GM21423 (cell line): ENCODE data around the gene SS18L1.

ENCODE experiments used
- ATAC-seq: cut with Tn5 transposase; IDR thresholded peaks from one replicate; pipeline ENCODE4 v1.9.1; 2021; ENCODE audit warnings: mild to moderate bottlenecking, moderate library complexity; ENCODE audit not compliant: unreplicated experiment

SS18L1 gene

DNA sequence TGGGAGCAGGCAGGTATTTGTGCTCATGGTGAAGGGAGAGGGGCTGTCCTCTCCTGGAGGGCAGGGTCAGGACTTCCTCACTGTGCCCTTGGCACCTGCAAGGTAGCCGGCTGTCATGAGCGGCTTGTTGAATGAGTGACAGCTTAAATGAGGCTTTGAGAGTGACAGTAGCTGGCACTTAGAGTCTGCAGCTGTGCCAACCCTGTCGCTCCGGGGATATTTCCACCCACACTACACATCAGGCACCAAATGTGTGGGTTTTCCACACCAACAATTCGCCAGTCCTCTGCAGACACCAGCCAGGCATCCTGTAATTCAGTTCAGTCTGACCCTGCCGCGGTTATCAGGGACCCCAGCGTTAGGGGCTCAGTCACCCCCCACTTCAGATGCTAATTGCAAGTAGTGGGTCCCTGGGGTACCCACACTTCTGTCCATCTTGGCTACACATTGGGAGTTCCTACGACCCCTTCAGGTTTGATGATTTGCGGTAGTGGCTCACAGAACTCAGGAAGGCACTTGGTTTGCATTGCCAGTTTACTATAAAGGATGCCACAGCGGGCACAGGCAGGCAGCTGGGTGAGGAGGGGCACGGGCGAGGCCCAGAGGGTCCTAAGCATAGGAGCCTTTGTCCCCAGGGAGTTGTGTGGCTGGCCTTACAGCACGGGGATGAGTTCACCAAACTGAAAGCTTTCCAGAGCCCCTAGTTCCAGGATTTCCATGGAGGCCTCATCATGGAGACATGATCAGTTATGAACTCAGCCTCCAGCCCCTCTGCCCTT lies 48.4 kb downstream of the SS18L1 start:
- no peak for ATAC-seq

DNA sequence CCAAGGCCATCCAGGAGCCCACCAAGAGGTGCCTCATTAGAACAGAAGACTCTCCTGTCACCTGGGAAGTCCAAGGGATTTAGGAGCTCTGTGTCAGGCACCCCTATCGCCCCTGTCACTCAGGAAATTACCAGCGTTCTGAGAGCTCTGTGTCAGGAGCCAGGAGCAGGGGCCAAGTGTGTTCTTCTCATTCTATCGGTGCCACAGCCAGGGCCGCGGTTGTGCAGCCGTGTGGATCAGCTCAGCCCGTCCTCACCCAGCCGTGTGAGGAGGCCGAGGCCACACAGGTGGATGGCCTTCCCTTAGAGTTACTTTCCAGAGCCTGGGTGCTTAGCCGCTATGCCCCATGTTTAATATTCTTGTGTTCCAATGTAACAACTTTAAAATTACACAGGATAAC lies 49.1 kb downstream of the SS18L1 start:
- ATAC-seq: no peak

DNA sequence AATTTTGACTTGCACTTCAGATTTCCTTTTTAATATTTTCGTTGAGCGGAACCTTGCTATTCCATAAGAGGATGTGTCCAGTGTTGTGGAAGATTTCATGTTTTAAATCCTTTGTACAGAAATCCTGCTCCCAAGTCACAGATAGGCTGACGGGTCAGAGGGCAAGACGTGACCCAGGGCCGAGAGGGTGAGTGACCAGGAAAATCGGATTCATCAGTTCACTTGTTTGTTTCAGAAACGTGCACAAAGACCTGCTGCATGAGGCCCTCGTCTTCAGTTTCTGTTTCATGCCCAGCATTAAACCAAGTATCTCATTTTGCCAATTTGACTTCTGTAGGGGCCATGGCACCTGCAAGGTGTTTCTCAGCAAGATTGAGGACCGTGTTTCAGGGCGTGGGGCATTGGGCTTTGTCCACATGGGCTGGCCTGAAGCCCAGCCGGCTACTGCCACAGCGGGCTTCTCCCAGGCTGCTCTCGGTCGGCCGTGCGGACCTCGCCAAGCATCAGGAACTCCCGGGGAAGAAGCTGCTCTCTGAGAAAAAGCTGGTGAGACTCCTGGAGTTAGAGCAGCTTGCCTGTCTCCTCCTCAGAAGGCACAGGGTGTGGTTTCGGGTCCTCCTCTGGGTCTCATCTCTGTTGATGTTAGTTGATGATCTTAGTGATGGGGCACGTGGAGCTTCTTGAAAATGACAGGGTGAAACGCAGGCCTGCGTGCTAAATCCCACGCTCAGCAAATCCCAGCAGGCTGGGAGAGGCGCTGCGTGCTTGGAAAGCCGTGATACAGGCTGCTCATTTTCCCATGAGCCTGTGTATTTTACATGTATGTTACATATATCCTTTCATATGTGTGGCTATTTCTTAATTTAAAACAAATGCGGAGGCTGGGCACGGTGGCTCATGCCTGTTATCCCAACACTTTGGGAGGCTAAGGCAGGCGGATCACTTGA lies 49.8 kb downstream of the SS18L1 start:
- ATAC-seq: no peak

DNA sequence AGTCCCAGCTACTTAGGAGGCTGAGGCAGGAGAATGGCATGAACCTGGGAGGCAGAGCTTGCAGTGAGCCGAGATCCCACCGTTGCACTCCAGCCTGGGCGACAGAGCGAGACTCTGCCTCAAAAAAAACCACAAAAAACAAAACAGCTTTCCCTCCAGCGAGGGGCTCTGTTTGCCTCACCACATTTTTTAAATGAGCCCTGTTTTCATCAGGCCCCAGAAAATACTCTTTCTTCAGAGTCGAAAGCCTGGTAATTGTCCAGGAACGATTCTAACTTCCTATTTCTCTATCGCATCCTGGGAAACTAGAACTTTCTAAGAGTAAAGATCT lies 51.5 kb downstream of the SS18L1 start:
- ATAC-seq: no peak

DNA sequence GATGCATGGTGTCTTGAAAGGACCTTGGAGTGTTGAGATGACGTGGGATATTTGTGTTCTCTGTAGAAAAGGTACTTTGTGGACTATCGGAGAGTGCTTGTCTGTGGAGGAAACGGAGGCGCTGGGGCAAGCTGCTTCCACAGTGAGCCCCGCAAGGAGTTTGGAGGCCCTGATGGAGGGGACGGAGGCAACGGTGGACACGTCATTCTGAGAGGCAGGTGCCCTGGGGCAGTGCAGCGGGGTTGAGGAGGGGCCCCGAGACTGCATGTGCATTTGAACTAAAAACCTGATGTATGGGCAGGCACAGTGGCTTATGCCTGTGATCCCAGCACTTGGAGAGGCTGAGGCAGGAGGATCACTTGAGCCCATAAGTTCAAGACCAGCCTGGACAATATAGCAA lies 52.2 kb downstream of the SS18L1 start:
- ATAC-seq: no peak

DNA sequence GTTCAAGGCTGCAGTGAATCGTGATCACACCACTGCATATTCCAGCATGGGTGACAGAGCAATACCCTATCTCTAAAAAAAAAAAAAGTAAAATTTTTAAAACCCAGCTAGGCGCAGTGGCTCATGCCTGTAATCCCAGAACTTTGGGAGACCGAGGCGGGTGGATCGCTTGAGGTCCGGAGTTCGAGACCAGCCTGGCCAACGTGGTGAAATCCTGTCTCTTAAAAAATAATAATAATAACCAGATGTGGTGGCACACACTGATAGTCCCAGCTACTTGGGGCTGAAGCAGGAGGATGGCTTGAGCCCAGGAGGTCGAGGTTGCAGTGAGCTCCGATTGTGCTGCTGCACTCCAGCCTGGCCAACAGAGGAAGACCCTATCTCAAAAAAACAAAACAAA lies 52.7 kb downstream of the SS18L1 start:
- ATAC-seq: no peak

DNA sequence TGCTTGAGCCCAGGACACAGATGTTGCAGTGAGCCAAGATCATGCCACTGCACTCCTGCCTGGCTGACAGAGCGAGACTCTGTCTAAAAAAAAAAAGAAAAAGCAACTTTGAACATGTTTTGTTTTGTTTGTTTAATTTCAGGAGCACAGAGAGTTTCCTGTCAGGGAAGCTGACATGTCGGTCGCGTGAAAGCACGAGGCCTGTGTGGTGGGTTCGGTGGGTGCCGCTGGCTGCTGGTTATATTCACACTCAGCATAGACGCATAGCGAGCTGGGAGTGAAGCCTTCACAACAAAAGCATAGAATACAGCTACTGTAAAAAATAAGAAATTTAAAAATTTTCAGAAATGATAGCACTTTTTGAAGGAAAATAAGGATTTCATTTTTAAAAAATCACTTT lies 53.7 kb downstream of the SS18L1 start:
- no peak for ATAC-seq

DNA sequence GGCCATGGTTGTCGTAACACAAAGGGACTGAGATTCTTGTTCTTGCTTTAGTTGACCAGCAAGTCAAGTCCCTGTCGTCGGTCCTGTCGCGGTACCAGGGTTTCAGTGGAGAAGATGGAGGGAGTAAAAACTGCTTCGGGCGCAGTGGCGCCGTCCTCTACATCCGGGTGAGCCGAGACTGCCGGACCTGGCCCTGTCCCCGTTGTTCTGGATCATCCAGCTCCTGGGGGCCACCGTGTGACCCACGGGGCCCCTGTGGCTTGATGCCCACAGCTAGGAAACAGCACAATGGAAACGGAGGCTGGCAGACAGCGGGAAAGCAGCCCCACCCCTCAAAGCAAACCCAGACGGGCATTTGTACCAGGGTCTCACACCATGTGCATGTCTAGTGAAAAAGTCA lies 54.2 kb downstream of the SS18L1 start:
- no peak for ATAC-seq

DNA sequence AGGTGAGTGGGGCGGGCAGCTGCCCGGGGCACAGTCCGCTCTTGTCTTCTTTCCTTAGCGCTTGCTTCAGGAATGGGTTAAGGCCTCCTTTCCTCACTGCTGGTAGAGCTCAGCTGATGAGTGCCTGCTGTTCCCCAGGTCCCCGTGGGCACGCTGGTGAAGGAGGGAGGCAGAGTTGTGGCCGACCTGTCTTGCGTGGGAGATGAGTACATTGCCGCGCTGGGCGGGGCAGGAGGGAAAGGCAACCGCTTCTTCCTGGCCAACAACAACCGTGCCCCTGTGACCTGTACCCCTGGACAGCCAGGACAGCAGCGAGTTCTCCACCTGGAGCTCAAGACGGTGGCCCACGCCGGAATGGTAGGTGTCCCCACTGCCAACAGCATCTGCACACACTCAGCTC lies 54.9 kb downstream of the SS18L1 start:
- no peak for ATAC-seq

DNA sequence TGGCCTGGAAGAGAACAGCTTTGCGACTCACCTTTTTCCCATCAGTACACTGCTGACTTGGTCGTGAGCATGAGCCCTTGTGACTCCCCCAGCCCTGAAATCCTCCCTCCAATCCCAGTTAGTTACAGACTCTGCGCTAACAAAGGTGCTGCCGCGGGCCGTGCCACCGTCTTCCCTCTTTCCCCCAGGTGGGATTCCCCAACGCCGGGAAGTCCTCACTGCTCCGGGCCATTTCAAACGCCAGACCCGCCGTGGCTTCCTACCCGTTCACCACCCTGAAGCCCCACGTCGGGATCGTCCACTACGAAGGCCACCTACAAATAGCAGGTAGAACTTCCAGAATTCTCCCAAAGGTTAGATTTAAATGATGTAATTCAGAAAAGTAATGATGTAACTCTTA lies 55.4 kb downstream of the SS18L1 start:
- no peak for ATAC-seq

DNA sequence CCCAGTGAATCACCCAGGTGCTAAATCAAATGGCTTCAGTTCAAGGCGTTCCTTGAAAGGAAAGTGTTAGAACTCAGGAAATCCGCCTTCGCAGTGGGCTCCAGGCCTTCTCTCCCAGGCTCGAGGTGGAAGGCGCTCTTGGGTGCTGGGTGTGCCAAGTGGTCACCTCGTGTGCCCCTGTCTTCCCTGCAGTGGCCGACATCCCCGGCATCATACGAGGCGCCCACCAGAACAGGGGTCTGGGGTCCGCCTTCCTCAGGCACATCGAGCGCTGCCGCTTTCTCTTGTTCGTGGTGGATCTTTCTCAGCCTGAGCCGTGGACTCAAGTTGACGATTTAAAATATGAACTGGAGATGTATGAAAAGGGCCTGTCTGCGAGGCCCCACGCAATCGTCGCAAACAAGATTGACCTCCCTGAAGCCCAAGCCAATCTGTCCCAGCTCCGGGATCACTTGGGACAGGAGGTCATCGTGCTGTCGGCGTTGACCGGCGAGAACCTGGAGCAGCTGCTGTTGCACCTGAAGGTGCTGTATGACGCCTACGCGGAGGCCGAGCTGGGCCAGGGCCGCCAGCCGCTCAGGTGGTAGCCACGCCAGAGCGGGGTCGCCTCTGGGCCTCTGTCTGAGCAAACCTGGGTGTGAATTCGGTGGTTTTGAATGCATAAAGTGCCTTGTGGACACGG lies 57.1 kb downstream of the SS18L1 start:
- no peak for ATAC-seq

DNA sequence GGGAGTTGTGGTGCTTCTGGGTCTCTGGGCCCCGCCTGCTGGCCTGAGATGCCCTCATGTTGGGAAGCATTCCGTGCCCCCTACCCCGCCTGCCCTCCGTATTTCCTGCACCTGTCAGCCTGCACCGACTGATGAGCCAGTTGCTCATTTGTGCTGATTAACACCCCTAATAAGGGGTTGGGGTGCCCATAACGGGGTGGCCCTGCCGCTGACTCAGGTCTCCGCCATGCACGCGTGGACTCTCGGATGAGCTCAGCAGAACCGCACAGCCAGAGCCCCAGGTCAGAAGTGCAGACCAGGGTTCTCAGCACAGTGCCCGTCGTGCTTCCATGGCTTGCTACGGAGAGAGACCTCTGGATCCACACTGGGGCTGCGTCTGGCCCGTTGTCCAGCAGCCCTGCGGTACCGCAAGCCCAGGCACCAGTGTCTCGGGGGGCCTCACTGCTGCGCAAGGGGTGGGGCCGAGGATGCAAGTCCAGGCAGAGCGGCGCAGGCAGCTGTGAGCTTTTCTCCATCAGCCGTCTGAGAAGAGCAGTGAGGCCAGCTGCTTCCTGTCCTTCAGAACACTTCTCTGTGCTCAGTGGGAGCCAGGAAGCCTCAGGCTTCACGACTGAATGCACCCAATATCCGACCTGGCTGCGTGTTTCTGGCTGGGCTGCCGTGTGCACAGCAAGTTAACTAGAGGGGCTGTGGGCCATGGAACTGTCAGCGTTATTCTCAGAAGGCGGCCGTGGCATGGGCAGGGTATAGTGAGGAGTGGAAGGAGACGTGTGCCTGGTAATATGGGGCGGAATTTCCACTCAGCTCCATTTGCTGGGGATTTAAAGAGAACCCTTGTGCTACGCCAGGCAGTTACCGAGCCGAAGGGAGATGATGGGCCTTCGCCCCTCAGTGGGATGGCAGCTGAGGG lies 57.9 kb downstream of the SS18L1 start:
- peak; percentile 76 for ATAC-seq

DNA sequence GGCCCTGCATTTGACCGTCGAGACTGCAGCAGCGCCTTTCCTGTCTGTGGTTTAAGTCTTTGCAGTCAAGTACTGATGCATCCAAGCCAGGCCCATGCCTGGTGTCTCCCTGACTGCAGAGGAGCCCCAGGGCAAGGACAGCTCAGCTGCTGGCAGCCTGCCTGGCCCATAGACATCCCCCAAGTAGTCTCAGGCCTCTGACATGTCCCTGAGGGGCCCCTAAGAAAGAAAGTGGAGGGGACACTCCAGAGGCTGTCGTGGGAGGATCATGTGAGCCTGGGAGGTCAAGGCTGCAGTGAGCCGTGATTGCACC lies 58.5 kb downstream of the SS18L1 start:
- ATAC-seq: no peak

DNA sequence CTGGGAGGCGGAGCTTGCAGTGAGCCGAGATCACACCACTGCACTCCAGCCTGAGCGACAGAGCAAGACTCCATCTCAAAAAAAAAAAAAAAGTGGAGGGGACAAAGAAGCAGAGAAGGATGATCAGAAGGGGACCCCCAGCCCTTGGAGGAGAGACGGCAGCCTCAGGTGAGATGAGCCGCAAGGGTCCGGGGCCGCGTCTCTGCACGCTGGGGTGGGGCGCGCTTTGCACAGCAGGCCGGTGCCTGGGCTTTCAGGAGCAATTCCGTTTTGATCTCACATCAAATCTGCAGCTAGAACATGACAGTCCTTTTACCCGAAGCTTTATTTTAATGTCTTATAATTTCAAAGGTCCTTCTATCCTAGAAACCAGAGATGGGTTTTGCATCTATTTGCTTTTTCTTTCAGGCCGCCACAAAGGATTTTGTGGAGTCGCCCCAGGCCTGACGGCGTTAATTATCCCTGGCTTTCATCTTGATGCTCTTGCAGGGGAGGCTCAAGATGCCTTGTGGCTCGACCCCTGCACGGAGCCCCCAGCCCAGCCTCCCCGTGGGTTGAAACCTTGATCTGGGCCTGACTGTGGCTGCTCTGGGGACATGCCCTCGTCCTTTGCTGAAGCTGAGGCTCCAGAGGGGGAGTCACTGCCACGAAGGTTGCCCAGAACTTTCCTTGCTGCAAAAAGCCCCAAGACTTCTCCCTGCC lies 59.3 kb downstream of the SS18L1 start:
- no peak for ATAC-seq

DNA sequence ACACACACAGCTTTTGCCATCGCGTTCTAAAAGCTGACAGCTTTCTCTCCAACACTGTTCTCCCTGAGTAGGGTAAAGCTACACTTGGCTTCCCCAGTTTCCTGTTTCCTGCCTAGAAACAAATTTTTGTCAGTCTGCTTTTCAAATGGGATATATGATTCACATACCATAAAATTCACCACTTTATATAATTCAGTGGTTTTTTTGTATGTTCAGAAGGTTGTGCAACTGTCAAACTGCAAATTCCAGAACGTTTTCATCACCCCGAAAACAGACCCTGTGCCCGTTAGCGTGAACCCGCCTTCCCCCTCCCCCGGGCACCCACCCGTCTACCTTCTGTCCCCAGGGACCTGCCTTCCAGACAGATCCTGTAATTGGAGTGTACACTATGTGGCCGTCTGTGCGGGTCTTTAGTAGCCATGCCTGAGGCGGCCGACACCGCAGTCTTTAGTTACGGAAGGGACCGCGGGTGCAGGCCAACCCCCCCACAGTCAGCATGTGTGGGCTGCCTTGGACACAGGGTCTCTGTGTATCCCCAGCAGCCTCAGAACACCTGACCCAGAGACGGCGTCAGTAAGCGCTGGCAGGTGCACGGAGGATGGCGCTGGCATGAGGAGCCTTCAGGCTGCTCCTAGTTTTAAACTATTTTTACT lies 59.9 kb downstream of the SS18L1 start:
- ATAC-seq: no peak

DNA sequence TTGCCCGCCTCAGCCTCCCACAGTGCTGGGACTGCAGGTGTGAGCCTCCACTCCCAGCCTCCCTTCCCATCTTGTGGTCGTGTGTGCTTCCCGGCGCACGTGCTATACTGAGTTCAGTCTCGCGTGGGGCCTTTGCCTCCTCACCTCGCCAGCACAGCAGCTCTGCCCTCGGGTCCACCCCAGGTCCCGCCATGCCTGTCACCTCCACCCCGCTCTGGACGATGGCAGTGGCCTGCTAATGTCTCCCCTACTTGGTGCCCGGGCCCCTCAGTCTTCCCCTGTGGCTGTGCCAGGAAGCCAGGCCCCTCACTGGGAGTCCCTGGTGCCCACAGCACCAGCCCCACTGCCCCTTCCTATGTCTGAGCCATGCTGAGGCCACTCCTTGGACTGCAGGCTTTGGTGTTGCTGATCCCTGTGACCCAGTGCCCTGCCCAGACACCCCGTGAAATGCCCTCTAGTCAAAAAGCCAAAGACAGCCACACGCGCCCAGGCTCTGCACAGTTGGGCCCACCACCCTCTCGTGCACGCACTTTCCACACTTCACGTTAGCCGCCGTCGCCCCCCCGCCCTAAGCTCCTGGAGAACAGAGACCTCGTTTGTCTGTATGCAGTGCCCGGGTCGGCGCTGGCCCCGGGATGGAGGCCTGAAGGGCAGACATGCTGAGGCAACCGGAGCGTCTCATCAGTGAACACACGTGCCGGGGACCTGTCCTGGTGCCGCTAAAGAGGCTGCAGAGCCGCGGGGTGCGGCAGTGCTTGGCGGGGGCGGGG lies 62.2 kb downstream of the SS18L1 start:
- ATAC-seq: no peak

DNA sequence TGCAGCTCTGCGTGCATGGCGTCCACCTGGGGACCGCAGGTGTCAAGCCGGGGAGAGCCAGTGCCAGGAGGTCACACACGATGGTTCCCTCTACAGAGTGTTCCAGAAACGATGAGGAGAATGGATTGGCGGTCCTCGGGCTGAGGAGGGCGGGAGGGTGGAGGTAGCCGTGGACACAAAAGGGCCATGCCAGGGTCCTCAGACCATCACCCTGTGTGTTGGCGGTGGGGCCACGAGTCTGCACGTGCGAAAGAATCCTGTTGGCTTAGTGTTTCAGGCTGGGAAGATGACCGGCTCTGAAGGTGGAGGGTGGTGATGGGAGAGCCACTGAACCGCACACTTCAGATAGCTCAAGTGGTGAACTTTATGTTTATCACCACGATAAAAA lies 62.8 kb downstream of the SS18L1 start:
- no peak for ATAC-seq

DNA sequence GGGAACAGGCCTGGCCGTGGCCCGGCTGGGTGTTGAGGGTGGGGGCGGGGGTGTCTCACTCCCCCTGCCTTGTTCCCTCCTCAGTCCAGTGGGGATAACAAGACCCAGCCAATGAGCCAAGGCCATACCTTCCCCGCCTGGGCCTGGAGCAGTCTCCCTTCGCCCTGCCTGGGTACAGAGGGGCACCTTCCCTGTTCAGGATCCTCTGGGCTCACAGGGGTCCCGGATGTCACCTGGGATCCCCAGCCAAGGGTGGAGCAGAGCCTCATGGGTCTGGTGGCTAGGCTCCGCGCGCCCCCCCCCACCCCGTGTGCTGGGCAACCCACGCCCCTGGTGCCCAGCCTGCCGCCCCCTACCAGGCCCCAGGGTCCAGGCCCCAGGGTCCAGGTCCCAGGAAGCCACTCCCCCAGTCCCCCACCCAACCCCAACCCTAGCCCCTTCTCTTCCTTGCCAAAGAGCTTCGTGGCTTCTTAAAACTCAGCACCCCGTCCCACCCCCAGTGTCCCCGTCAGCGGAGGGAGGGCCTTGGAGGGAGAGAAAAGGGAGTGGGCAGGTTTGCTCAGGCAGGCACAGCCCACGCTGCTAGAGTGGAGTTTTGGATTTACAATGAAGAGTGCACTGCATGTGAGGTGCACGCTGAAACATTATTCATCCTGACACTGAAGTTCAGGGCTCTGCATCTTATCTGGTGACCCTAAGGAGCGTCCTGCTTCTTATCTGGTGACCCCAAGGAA lies 64.7 kb downstream of the SS18L1 start:
- ATAC-seq: no peak
